Muscle layer of duodenum (tissue), 2 donors: Measurements from ENCODE around the gene SNAP25.

Experiments used
- H3K27ac ChIP-seq: one replicate; pipeline ENCODE4 v1.7.0; 2013; ENCODE audit warnings: mild to moderate bottlenecking, low read length
- H3K27me3 ChIP-seq: one replicate; pipeline ENCODE4 v1.7.0; 2013; ENCODE audit warnings: low read depth, mild to moderate bottlenecking, control low read depth, low read length
- H3K36me3 ChIP-seq, 2 donors: one replicate each; pipeline ENCODE4 v1.7.0; 2013; ENCODE audit warnings: low read length in 2 of 2, control low read depth in 1 of 2, mild to moderate bottlenecking in 1 of 2; ENCODE audit not compliant: insufficient read depth in 2 of 2, control insufficient read depth in 1 of 2
- H3K4me1 ChIP-seq, 2 donors: one replicate each; pipeline ENCODE4 v1.7.0; 2013; ENCODE audit warnings: low read length in 2 of 2, mild to moderate bottlenecking in 2 of 2, control low read depth in 1 of 2, moderate library complexity in 1 of 2; ENCODE audit not compliant: insufficient read depth in 2 of 2, control insufficient read depth in 1 of 2
- H3K4me3 ChIP-seq, 2 donors: one replicate each; pipeline ENCODE4 v1.7.0; 2013; ENCODE audit warnings: low read length in 2 of 2, low read depth in 1 of 2, mild to moderate bottlenecking in 1 of 2
- H3K9me3 ChIP-seq, 2 donors: one replicate each; pipeline ENCODE4 v1.7.0; 2013; ENCODE audit warnings: low read length in 2 of 2, control low read depth in 1 of 2, mild to moderate bottlenecking in 1 of 2; ENCODE audit not compliant: control insufficient read depth in 1 of 2
- donor health status: healthy.

Gene SNAP25

GRCh38 chr20:10270630-10271029 lies 52.0 kb downstream of the SNAP25 start:
- H3K4me3 ChIP-seq: no peak overlapping the region
- H3K36me3 ChIP-seq: no peaks in the 10 kb centered on the region
- no peak overlapping the region for H3K27ac ChIP-seq
- no peaks in the 10 kb centered on the region for H3K4me1 ChIP-seq
- no peaks in the 10 kb centered on the region for H3K9me3 ChIP-seq
- no peaks in the 10 kb centered on the region for H3K27me3 ChIP-seq

- Histone ChIP-seq H3K9me3 (no peaks in the 10 kb centered on the region), H3K36me3 (no peaks in the 10 kb centered on the region), H3K4me1 (no peaks in the 10 kb centered on the region), H3K4me3 (no peak overlapping the region), H3K27me3 (no peaks in the 10 kb centered on the region), H3K27ac (no peak overlapping the region)
These were observed 53.0 kb downstream of the SNAP25 start for GRCh38 chr20:10271494-10272219.

GRCh38 chr20:10276878-10277580 lies 58.4 kb downstream of the SNAP25 start:
- Histone ChIP-seq H3K36me3 (no peaks in the 10 kb centered on the region), H3K27ac (no peak overlapping the region), H3K27me3 (no peaks in the 10 kb centered on the region), H3K4me3 (no peak overlapping the region), H3K9me3 (no peaks in the 10 kb centered on the region), H3K4me1 (no peaks in the 10 kb centered on the region)

- no peaks in the 10 kb centered on the region for H3K36me3 ChIP-seq
- H3K4me1 ChIP-seq: no peaks in the 10 kb centered on the region
- H3K27ac ChIP-seq: no peak overlapping the region
- H3K9me3 ChIP-seq: no peaks in the 10 kb centered on the region
- H3K27me3 ChIP-seq: no peaks in the 10 kb centered on the region
- H3K4me3 ChIP-seq: no peak overlapping the region
These were observed 59.0 kb downstream of the SNAP25 start for GRCh38 chr20:10277616-10278015.

- Histone ChIP-seq H3K4me3 (no peak overlapping the region), H3K4me1 (no peaks in the 10 kb centered on the region), H3K27ac (no peak overlapping the region), H3K27me3 (no peaks in the 10 kb centered on the region), H3K36me3 (no peaks in the 10 kb centered on the region), H3K9me3 (no peaks in the 10 kb centered on the region)
These were observed 59.8 kb downstream of the SNAP25 start for GRCh38 chr20:10278412-10278811.

GRCh38 chr20:10280018-10280908 lies 61.6 kb downstream of the SNAP25 start:
- Histone ChIP-seq H3K4me3 (no peak overlapping the region), H3K27me3 (no peaks in the 10 kb centered on the region), H3K27ac (no peak overlapping the region), H3K4me1 (no peaks in the 10 kb centered on the region), H3K9me3 (no peaks in the 10 kb centered on the region), H3K36me3 (no peaks in the 10 kb centered on the region)

- no peaks in the 10 kb centered on the region for H3K36me3 ChIP-seq
- H3K4me1 ChIP-seq: no peaks in the 10 kb centered on the region
- no peak overlapping the region for H3K4me3 ChIP-seq
- H3K9me3 ChIP-seq: no peaks in the 10 kb centered on the region
- H3K27ac ChIP-seq: no peak overlapping the region
- H3K27me3 ChIP-seq: no peaks in the 10 kb centered on the region
These were observed 63.3 kb downstream of the SNAP25 start for GRCh38 chr20:10281911-10282310.

GRCh38 chr20:10282979-10283456 lies 64.4 kb downstream of the SNAP25 start:
- Histone ChIP-seq H3K36me3 (no peaks in the 10 kb centered on the region), H3K9me3 (no peaks in the 10 kb centered on the region), H3K4me1 (no peaks in the 10 kb centered on the region), H3K27me3 (no peaks in the 10 kb centered on the region), H3K4me3 (no peak overlapping the region), H3K27ac (no peak overlapping the region)

- no peak overlapping the region for H3K27ac ChIP-seq
- no peaks in the 10 kb centered on the region for H3K9me3 ChIP-seq
- H3K36me3 ChIP-seq: no peaks in the 10 kb centered on the region
- no peak overlapping the region for H3K4me3 ChIP-seq
- H3K4me1 ChIP-seq: no peaks in the 10 kb centered on the region
- no peaks in the 10 kb centered on the region for H3K27me3 ChIP-seq
These were observed 67.7 kb downstream of the SNAP25 start for GRCh38 chr20:10286356-10286755.

GRCh38 chr20:10288421-10288820 lies 69.8 kb downstream of the SNAP25 start:
- no peaks in the 10 kb centered on the region for H3K9me3 ChIP-seq
- H3K4me1 ChIP-seq: no peaks in the 10 kb centered on the region
- H3K36me3 ChIP-seq: no peaks in the 10 kb centered on the region
- no peak overlapping the region for H3K4me3 ChIP-seq
- no peak overlapping the region for H3K27ac ChIP-seq
- no peaks in the 10 kb centered on the region for H3K27me3 ChIP-seq

GRCh38 chr20:10288954-10289646 lies 70.5 kb downstream of the SNAP25 start:
- Histone ChIP-seq H3K36me3 (no peaks in the 10 kb centered on the region), H3K4me1 (no peaks in the 10 kb centered on the region), H3K27ac (no peak overlapping the region), H3K9me3 (no peaks in the 10 kb centered on the region), H3K4me3 (no peak overlapping the region), H3K27me3 (no peaks in the 10 kb centered on the region)
